AG04449 (cell line): ENCODE results near the gene GABRA5.

Source experiments
- CTCF ChIA-PET: fragments of 350-600 bp; formaldehyde crosslinking; extraction: SDS; loops from one replicate; lab custom pipeline; 2021; ENCODE audit warnings: antibody characterized with exemption; lab: Yijun Ruan, JAX
- POLR2A ChIA-PET: fragments of 400-600, 350-600 bp; formaldehyde crosslinking; extraction: SDS; loops from one replicate; lab custom pipeline; 2020; ENCODE audit warnings: antibody characterized with exemption, inconsistent platforms; lab: Yijun Ruan, JAX
- DNase-seq: peaks from one replicate; pipeline ENCODE4 v3.0.0-alpha.2; 2010; ENCODE audit warnings: low read depth, low spot score
- H3K4me3 ChIP-seq: 2 replicates; pipeline ENCODE4 v1.5.1; 2011; ENCODE audit warnings: low read depth, mild to moderate bottlenecking, control low read depth, low read length
- CTCF ChIP-seq: IDR thresholded peaks from one replicate; pipeline ENCODE4 v1.5.1; 2011; ENCODE audit warnings: mild to moderate bottlenecking, moderate library complexity, low read length, control low read depth, inconsistent platforms; ENCODE audit not compliant: insufficient read depth; ENCODE audit errors: missing control alignments

Gene GABRA5

GRCh38 chr15:26842391-26842790 lies 24.5 kb upstream of the GABRA5 start:
- ChIA-PET POLR2A (no interaction called here), CTCF (no interaction called here)
- H3K4me3 ChIP-seq = no peak overlapping the region
- DNase-seq = no peak
- TF ChIP-seq CTCF = no peak

- no peak for DNase-seq
- TF ChIP-seq CTCF = no peak
- ChIA-PET CTCF (no interaction called here), POLR2A (no interaction called here)
- H3K4me3 ChIP-seq = no peak overlapping the region
Observed at GRCh38 chr15:26844901-26845300, 22.0 kb upstream of the GABRA5 start.

- CTCF ChIA-PET = interaction anchor here (0.9 to 1.3 kb wide), 2 partner anchors 15 to 40 kb away, joined by 3 to 4 read pairs; no protein-coding TSS in a partner anchor
- no peak for TF ChIP-seq CTCF
- POLR2A ChIA-PET = no interaction called here
Observed at GRCh38 chr15:26848498-26848897, 18.4 kb upstream of the GABRA5 start.

GRCh38 chr15:26850161-26850560 lies 16.7 kb upstream of the GABRA5 start:
- no peak for TF ChIP-seq CTCF
- CTCF ChIA-PET = no interaction called here

More at GRCh38 chr15:26848498-26848897, 18.4 kb upstream of the GABRA5 start:
- no peak for DNase-seq
- no peak overlapping the region for H3K4me3 ChIP-seq

GRCh38 chr15:26852980-26853379 lies 13.9 kb upstream of the GABRA5 start:
- TF ChIP-seq CTCF = no peak
- no peak overlapping the region for H3K4me3 ChIP-seq
- DNase-seq = no peak
- POLR2A ChIA-PET = no interaction called here
- CTCF ChIA-PET = interaction anchor here (1.0 to 1.4 kb wide), 3 partner anchors 9 to 37 kb away, joined by 3 to 4 read pairs (median 3); no protein-coding TSS in a partner anchor

More at GRCh38 chr15:26850161-26850560, 16.7 kb upstream of the GABRA5 start:
- no peak for DNase-seq
- POLR2A ChIA-PET = no interaction called here
- no peak overlapping the region for H3K4me3 ChIP-seq

- POLR2A ChIA-PET = no interaction called here
- no peak for DNase-seq
- CTCF ChIA-PET = no interaction called here
- H3K4me3 ChIP-seq = no peak overlapping the region
- no peak for TF ChIP-seq CTCF
Observed at GRCh38 chr15:26854435-26854834, 12.4 kb upstream of the GABRA5 start.
